Stimulated activated naive CD8-positive, alpha-beta T cell treated with anti-CD3 and anti-CD28 coated beads, Interleukin-15, amount 100 ng/mL, for 72 hours (primary cell): Measurements from ENCODE around the gene TOP2B.
A peak's percentile ranks its signal among the peaks of the same experiment; 100 is the strongest.

ENCODE experiments used
- ATAC-seq: fragments of 150-1000 bp; cut with Tn5 transposase; 2 replicates; pipeline ENCODE4 v1.10.0; 2021; ENCODE audit warnings: mild to moderate bottlenecking, moderate library complexity
- DNase-seq, 2 donors: peaks; one replicate each; pipeline ENCODE4 v3.0.0; 2021 to 2022
- H3K27ac Mint-ChIP-seq, 2 donors: one replicate each; pipeline ENCODE4 v1.8.0; 2022; ENCODE audit warnings: mild to moderate bottlenecking in 2 of 2, mixed read lengths in 2 of 2, moderate library complexity in 2 of 2
- H3K27me3 Mint-ChIP-seq: one replicate; pipeline ENCODE4 v1.8.0; 2022; ENCODE audit warnings: mixed read lengths
- H3K4me1 Mint-ChIP-seq: one replicate; pipeline ENCODE4 v1.8.0; 2022; ENCODE audit warnings: mild to moderate bottlenecking, mixed read lengths
- H3K4me3 Mint-ChIP-seq, 2 donors: one replicate each; pipeline ENCODE4 v1.8.0; 2022; ENCODE audit warnings: mild to moderate bottlenecking in 2 of 2, mixed read lengths in 2 of 2, moderate library complexity in 1 of 2
- H3K9me3 Mint-ChIP-seq, 2 donors: one replicate each; pipeline ENCODE4 v1.8.0; 2022; ENCODE audit warnings: mixed read lengths in 2 of 2

The TOP2B gene, protein sequence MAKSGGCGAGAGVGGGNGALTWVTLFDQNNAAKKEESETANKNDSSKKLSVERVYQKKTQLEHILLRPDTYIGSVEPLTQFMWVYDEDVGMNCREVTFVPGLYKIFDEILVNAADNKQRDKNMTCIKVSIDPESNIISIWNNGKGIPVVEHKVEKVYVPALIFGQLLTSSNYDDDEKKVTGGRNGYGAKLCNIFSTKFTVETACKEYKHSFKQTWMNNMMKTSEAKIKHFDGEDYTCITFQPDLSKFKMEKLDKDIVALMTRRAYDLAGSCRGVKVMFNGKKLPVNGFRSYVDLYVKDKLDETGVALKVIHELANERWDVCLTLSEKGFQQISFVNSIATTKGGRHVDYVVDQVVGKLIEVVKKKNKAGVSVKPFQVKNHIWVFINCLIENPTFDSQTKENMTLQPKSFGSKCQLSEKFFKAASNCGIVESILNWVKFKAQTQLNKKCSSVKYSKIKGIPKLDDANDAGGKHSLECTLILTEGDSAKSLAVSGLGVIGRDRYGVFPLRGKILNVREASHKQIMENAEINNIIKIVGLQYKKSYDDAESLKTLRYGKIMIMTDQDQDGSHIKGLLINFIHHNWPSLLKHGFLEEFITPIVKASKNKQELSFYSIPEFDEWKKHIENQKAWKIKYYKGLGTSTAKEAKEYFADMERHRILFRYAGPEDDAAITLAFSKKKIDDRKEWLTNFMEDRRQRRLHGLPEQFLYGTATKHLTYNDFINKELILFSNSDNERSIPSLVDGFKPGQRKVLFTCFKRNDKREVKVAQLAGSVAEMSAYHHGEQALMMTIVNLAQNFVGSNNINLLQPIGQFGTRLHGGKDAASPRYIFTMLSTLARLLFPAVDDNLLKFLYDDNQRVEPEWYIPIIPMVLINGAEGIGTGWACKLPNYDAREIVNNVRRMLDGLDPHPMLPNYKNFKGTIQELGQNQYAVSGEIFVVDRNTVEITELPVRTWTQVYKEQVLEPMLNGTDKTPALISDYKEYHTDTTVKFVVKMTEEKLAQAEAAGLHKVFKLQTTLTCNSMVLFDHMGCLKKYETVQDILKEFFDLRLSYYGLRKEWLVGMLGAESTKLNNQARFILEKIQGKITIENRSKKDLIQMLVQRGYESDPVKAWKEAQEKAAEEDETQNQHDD (N-terminal part only)

DNA sequence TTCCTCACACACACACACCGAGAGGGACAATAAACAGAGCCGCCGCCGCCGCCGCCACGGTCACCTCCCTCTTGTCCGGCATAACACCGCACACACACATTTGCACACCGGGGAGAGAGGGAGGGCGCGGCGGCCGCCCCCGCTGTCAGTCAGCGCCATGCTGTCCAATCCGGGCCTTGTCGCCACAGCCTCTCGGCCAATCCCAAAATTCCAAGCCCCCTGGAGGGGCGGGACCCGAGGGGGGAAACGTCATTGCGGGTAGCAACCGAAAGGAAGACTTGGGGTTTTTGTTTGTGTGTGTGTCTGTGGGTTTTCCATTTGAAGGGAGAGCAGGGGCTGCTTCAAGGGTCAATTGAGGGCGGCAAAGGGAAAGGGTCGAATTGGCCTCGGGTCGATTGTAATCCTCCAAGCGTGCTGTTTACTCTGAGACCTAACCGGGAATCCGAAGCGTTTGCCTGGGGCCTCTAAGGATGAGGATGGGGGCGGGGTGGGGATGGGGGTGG, at the start of gene TOP2B:
TSS of gene TOP2B (minus strand) at position 96 of the 503 bp plus-strand sequence. CDS start 610 bp downstream, outside the sequence.
- Mint-ChIP-seq H3K27ac (peak within 1 kb of the TSS; percentile 97 to 100), H3K4me3 (peak within 1 kb of the TSS; percentile 88 to 96), H3K4me1 (peaks cover 54% of the 10 kb centered on the region), H3K9me3 (no peaks in the 10 kb centered on the region), H3K27me3 (no peaks in the 10 kb centered on the region)
- DNase-seq: peak; percentile 92 to 96
- peak; percentile 90 for ATAC-seq

DNA sequence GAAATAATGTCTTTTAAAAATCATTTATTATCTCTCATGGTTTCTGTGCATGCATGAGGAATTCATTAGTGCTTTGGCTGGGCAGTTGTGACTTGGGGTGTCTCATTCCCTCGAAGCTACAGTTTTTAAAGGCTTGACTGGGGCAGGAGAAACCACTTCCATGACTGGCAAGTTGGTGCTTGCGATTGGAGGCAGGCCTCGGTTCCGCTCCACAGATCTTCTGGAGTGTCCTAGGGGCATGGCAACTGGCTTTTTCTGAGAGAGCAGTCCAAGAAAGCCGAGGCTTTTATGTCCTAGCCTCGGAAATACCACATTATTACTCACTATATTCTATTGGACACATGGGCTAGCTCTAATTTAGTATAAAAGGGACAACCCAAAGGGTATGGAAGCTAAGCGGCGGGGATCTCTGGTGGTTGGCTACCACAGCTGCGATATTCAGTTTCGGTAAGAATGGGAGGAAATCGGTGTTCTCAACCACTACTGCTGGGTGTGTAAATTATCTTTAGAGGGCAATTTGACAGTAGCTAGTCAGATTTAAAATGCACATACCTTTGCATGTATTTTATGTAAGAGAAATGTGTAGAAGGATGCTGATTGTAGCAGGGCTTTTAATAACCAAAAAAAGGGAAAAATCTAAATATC, 48.8 kb upstream of the TOP2B start:
- Mint-ChIP-seq H3K9me3 (peaks cover 0 to 6% of the 10 kb centered on the region in 2 donors), H3K4me1 (no peaks in the 10 kb centered on the region), H3K27me3 (no peaks in the 10 kb centered on the region), H3K27ac (no peak overlapping the region), H3K4me3 (no peak overlapping the region)
- DNase-seq (no peak), ATAC-seq (no peak)

DNA sequence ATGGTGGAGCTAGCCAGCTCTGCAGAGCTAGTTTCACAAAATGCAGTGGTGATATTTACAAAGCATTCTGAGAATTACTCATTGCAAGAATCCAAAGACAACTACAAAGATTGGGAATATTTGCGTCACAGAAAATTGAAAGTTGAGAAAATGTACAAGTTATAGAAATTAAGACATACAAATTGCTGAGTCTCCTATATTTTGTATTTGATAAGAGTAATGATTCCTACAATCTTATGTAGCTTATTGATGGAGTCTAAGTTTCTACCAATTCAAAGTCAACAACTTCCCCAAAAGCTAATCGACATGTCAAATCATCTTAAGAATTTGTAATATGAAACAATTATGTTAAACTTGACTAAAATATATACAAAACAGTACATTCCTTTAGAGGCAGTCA, 46.4 kb upstream of the TOP2B start:
- ATAC-seq: no peak
- no peaks in the 10 kb centered on the region for H3K4me1 Mint-ChIP-seq

DNA sequence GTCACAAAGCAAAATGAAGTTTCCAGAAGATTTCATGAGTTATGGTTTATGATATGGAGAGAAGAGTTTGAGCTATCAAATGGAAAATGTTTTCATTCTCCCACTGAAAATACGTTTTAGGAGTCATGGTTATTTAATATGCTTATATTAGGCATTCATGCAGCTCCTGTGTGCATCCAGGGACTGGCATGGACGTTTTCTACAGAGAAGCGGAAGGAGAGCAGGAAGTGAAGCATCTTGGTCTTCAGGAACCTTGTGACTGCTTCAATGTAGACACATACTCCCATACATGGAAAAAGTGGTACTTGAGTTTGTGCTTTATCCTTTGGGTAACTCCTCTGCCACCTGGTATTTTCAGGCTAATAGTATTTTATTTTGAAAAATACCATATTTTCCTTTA, 43.3 kb upstream of the TOP2B start:
- ATAC-seq: no peak
- no peak for DNase-seq
- Mint-ChIP-seq H3K27me3 (no peaks in the 10 kb centered on the region), H3K9me3 (no peaks in the 10 kb centered on the region), H3K27ac (no peak overlapping the region), H3K4me1 (no peaks in the 10 kb centered on the region), H3K4me3 (no peak overlapping the region)

More for the DNA sequence above, 46.4 kb upstream of the TOP2B start:
- Mint-ChIP-seq H3K4me3 (no peak overlapping the region), H3K27ac (no peak overlapping the region), H3K9me3 (no peaks in the 10 kb centered on the region), H3K27me3 (no peaks in the 10 kb centered on the region)
- DNase-seq: no peak

DNA sequence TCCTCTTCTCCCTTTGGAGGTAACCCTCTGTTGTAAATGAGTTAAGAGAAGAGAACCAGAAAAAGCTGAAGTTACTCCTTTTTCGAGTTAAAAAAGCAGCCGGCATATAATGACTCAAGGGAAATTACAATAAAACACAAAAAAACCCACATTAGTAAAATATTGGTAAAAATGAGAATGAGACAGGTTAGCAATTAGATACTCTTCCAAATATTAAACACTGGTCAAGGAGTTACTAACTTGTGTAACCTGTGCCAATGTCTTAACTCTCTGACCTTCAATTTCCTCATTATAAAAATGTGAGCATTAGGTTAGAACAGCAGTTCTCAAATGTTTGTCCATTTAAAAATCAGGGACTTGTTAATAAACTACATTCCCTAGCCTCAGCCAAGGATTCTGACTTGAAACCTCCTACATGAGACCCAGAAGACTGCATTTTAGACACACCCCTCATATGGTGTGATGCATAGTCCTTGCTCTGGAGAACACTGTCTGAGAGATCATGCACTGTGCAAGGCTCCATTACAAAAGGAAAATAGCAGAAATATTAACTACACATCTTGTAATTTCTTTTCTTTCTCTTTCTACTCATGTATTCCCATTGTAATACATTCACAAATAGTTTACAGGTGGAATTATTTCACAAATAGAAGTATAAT, 42.7 kb upstream of the TOP2B start:
- H3K4me3 Mint-ChIP-seq: no peak overlapping the region
- H3K4me1 Mint-ChIP-seq: no peaks in the 10 kb centered on the region
- no peak for ATAC-seq
- no peak overlapping the region for H3K27ac Mint-ChIP-seq
- DNase-seq: no peak
- no peaks in the 10 kb centered on the region for H3K27me3 Mint-ChIP-seq
- H3K9me3 Mint-ChIP-seq: no peaks in the 10 kb centered on the region

DNA sequence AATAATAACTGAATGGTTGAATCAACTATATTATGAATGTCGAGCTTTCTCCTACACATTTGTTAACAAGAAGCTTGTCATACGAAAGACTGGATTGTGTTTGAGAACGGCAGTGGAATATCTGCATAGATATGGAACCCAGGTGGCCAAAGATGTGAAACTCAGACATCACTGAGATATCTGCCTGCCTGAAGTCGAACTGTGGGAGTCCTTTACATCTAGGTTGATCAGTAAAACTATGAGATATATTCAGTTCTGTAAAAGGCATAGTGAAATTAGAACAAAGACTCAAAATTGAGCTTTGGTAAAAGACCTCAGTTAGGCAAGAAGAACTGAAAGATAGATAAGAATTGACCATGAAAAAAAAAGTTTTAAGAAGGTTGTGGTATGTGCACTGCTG, 41.5 kb upstream of the TOP2B start:
- DNase-seq (no peak), ATAC-seq (no peak)
- Mint-ChIP-seq H3K9me3 (no peaks in the 10 kb centered on the region), H3K27me3 (no peaks in the 10 kb centered on the region), H3K27ac (no peak overlapping the region), H3K4me1 (no peaks in the 10 kb centered on the region), H3K4me3 (no peak overlapping the region)

DNA sequence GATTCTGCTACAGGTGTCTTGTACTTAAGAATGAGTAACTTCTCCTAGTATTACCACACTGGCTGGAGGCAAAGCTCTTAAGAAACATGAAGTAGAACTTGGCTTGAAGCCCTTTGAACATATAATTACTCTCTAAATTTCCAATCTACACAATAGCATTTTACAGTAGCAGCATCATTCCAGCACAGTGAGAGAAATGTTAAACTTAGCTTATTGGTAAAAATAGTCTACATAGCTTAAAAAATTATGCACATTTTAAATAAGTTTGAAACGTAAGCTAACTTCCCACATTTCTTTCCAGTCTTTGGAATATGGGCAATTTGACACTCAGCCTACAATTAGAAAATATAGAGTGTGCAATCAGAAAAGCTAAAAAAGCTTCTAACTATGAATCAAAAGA, 32.8 kb upstream of the TOP2B start:
- no peak overlapping the region for H3K27ac Mint-ChIP-seq
- DNase-seq (no peak), ATAC-seq (no peak)
- H3K4me1 Mint-ChIP-seq: no peaks in the 10 kb centered on the region
- peaks cover 7% of the 10 kb centered on the region for H3K27me3 Mint-ChIP-seq
- no peak overlapping the region for H3K4me3 Mint-ChIP-seq
- H3K9me3 Mint-ChIP-seq: no peaks in the 10 kb centered on the region

DNA sequence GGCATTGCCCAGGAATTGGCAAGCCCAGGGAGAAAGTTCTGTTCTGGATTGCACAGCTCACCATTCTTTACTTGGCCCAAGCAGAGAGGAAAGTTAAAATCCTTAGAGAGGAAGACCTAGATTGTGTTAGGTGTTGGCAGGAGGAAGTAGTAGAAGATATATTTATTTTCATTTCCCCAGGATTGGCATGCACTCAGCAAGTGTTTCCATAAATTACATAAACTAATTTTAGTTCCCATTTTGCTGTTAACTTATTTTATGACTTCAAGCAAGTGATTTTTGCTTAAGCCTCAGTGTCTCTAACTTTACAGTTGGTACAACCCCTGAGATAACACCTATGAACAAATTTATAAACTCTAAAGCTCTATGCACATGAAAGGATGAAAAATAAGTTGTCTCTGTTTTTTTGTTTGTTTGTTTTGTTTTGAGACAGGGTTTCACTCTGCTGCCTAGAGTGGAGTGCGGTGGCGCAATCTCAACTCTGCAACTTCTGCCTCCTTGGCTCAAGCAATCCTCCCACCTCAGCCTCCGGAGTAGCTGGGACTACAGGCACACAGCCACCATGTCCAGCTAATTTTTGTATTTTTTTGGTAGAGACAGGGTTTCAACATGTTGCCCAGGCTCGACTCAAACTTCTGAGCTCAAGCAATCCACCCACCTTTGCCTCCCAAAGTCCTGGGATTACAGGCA, 31.2 kb upstream of the TOP2B start:
- H3K27me3 Mint-ChIP-seq: peaks cover 23% of the 10 kb centered on the region
- no peaks in the 10 kb centered on the region for H3K9me3 Mint-ChIP-seq
- H3K4me1 Mint-ChIP-seq: no peaks in the 10 kb centered on the region
- no peak for ATAC-seq
- H3K27ac Mint-ChIP-seq: no peak overlapping the region
- H3K4me3 Mint-ChIP-seq: no peak overlapping the region
- no peak for DNase-seq

DNA sequence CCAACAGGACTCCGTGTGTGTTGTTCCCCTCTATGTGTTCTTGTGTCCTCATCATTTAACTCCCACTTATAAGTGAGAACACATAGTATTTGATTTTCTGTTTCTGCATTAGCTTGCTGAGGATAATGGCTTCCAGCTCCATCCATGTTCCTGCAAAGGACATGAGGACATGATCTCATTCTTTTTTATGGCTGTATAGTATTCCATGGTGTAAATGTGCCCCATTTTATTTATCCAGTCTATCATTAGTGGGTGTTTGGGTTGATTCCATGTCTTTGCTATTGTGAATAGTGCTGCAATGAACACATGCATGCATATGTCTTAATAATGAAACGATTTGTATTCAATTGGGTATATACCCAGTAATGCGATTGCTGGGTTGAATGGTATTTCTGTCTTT, 28.5 kb upstream of the TOP2B start:
- Mint-ChIP-seq H3K9me3 (no peaks in the 10 kb centered on the region), H3K4me1 (no peaks in the 10 kb centered on the region), H3K27me3 (peaks cover 36% of the 10 kb centered on the region), H3K27ac (no peak overlapping the region), H3K4me3 (no peak overlapping the region)
- ATAC-seq (no peak), DNase-seq (no peak)

DNA sequence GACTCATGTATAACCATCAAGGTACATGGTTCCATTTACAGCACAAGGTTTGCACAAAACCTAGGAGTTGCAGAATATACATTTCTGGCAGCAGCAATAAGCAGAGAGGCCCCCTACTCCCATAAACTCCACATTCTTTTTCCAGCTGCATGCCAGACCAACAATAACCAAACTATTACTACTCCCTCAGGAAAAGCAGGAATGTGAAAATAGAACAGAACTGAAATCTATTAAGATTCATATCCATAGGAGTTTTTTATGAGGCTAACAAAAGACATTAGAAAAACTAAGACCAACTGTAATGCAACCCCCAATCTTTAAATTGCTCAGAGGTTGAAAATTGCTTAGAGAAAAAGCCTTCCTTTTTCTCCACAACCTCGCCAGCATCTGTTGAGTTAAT, 27.6 kb upstream of the TOP2B start:
- peaks cover 39% of the 10 kb centered on the region for H3K27me3 Mint-ChIP-seq
- no peak overlapping the region for H3K27ac Mint-ChIP-seq
- no peak overlapping the region for H3K4me3 Mint-ChIP-seq
- DNase-seq (no peak), ATAC-seq (no peak)
- no peaks in the 10 kb centered on the region for H3K4me1 Mint-ChIP-seq
- H3K9me3 Mint-ChIP-seq: no peaks in the 10 kb centered on the region

DNA sequence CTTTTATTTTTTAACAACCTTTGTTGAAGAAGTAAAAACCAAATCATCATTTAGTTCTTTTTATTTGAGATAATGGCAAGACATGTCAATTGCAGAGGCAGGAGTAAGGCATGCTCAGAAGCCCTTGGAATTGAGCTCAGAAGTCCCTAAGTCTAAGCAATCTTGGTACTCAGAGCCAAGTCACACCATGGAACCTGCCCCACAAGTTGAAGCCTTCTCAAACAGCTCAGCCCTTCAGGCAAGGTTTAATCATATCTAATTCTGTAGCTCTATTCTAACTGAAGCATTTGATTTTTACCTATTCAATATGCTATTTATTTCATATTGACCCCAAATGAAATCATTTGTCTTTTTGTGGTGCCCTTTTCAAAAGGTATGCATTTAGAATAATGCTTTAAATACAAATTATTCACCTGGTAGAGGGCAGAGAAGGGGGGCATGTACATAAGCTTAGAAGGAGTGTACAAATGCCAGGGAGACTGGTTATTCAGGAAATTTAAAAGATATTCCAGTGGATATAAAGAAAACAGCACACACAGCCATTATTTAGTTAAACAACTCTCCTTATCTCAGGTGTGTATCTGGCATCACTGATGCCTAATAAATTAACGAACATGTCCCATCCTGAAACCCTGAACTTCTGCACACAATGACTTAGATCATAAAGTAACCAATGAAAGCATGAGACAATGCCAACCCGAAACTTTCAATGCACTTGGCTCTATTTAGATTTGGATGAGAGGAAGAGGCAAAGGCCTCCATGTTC, 26.2 kb upstream of the TOP2B start:
- no peaks in the 10 kb centered on the region for H3K4me1 Mint-ChIP-seq
- DNase-seq (no peak), ATAC-seq (no peak)
- no peak overlapping the region for H3K27ac Mint-ChIP-seq
- peaks cover 39% of the 10 kb centered on the region for H3K27me3 Mint-ChIP-seq
- H3K9me3 Mint-ChIP-seq: no peaks in the 10 kb centered on the region
- no peak overlapping the region for H3K4me3 Mint-ChIP-seq

DNA sequence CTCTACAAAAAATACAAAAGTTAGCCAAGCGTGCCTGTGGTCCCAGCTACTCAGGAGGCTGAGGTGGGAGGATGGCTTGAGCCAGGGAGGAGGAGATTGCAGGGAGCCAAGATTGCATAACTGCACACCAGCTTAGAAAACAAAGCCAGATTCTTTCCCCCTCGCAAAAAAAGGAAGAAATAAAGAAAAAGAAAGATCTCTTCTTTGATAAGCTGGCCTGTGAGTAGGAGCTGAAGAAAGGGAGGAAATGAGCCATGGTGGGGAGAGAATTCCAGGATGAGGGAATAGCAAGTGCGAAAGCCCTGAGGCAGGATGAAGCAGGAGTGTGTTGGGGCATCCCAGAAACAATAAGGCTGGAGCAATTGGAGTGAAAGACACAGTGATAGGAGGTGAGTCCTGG, 24.5 kb upstream of the TOP2B start:
- ATAC-seq (no peak), DNase-seq (no peak)
- Mint-ChIP-seq H3K4me1 (no peaks in the 10 kb centered on the region), H3K4me3 (no peak overlapping the region), H3K27ac (no peak overlapping the region), H3K9me3 (no peaks in the 10 kb centered on the region), H3K27me3 (peaks cover 37% of the 10 kb centered on the region)

DNA sequence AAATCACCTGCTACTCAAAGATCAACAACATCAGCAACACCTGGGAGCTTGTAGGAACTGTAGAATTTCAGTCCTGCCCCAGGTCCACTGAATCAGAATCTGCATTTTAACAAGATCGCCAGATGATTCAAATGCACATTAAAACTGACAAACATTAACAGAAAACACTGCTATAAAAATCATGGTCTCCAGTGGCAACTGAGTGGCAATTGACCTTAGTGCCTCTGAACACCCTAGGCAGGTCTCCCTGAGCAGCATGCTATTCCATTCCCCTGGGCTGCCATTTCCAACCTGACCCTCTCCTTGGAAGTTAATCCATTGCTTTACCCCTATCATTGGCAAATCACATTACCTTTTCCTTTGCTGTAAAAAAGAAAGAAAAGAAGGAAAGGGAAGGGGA, 23.0 kb upstream of the TOP2B start:
- no peak for ATAC-seq
- Mint-ChIP-seq H3K9me3 (no peaks in the 10 kb centered on the region), H3K27ac (no peak overlapping the region), H3K4me3 (no peak overlapping the region), H3K27me3 (peaks cover 32% of the 10 kb centered on the region), H3K4me1 (no peaks in the 10 kb centered on the region)
- no peak for DNase-seq

DNA sequence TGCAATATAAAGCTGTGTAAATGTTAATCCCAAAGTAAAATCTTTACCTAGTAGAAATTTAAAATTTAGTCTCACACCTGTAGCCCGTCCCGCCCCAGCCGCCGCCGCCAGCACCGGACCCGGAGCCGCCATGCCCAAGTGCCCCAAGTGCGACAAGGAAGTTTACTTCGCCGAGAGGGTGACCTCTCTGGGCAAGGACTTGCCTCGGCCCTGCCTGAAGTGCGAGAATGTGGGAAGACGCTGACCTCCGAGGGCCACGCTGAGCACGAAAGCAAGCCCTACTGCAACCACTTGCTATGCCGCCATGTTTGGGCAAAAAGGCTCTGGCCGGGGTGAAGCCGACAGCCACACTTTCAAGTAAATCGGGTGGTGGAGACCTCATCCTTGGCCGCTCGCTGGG, 22.1 kb upstream of the TOP2B start:
- ATAC-seq (no peak), DNase-seq (no peak)
- Mint-ChIP-seq H3K4me3 (no peak overlapping the region), H3K27ac (no peak overlapping the region), H3K9me3 (no peaks in the 10 kb centered on the region), H3K4me1 (no peaks in the 10 kb centered on the region), H3K27me3 (peaks cover 24% of the 10 kb centered on the region)
